ENCODE data around the gene ATAD1. TPM values are rescaled to one million over a fixed set of nuclear protein-coding genes. Genes with fewer than 3 reads are reported as not detected.
"Not testable (repeated sequence)": the region's sequence is repeated elsewhere in the genome, so short reads cannot be mapped to it uniquely, and the experiment has no call there.

The ATAD1 gene
- total RNA-seq, 1 donor from 2014 or later = 45.9 TPM

DNA sequence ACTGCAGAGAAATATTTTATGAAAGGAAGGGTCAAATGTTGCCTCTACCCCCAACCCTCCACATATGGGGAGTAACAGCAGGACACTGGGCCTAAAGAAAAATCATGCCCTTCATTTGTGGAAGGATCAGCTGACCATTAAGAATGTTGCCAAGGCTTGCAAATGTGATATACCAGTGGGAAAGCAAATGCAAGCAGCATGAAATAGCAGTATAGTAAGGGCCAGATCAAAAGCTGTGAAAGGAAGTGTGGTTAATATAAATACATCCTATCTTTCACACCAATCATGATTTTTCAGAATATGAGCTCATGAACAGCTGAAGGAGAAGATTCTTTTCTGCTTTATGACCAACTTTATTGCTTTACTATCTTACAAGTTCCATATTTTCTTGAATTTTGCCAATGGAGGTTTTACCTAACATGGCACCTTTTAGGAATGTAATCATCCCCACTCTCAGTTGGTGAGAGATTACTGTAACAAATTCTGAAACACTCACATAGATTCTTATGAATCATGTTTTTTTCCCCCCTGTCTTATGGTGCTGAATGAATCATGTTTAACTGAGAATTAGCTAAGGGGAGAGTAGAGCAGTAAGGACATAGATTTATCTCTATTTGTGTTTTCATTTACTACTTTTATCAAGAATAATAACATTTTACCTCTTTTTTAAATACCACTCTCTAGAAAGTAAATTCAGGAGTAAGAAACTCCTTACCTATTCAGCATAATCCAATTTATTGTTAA, 12.1 kb upstream of the ATAD1 start:
- no peaks in the 10 kb centered on the region for H3K9me3 ChIP-seq
- no peaks in the 10 kb centered on the region for H3K36me3 ChIP-seq
- intact Hi-C loops (cut with DNase I) = no loop called here
- no peak overlapping the region for H3K4me3 ChIP-seq
- no peaks in the 10 kb centered on the region for H3K27me3 ChIP-seq
- TF ChIP-seq, protein P1, sequence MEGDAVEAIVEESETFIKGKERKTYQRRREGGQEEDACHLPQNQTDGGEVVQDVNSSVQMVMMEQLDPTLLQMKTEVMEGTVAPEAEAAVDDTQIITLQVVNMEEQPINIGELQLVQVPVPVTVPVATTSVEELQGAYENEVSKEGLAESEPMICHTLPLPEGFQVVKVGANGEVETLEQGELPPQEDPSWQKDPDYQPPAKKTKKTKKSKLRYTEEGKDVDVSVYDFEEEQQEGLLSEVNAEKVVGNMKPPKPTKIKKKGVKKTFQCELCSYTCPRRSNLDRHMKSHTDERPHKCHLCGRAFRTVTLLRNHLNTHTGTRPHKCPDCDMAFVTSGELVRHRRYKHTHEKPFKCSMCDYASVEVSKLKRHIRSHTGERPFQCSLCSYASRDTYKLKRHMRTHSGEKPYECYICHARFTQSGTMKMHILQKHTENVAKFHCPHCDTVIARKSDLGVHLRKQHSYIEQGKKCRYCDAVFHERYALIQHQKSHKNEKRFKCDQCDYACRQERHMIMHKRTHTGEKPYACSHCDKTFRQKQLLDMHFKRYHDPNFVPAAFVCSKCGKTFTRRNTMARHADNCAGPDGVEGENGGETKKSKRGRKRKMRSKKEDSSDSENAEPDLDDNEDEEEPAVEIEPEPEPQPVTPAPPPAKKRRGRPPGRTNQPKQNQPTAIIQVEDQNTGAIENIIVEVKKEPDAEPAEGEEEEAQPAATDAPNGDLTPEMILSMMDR (IDR thresholded peaks at IDR 0.05) = no peak
- DNase-seq (no peak), ATAC-seq (no peak)
- H3K27ac ChIP-seq = no peak overlapping the region
- no peaks in the 10 kb centered on the region for H3K4me1 ChIP-seq

DNA sequence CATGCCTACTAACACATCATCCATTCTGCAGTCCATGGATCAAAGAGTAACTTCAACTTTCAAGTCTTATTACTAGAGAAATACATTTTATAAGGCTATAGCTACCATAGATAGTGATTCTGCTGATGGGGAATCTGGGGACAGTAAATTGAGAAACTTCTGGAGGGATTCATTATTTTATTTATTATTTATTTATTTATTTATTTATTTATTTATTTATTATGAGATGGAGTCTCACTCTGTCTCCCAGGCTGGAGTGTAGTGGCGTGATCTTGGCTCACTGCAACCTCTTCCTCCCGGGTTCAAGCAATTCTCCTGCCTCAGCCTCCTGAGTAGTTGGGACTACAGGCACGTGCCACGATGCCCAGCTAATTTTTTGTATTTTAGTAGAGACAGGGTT, 11.0 kb upstream of the ATAD1 start:
- H3K27ac ChIP-seq; ATAC-seq; H3K4me3 ChIP-seq; H3K27me3 ChIP-seq; H3K4me1 ChIP-seq; DNase-seq; H3K9me3 ChIP-seq; H3K36me3 ChIP-seq; intact Hi-C loops (cut with DNase I): not testable (repeated sequence)

DNA sequence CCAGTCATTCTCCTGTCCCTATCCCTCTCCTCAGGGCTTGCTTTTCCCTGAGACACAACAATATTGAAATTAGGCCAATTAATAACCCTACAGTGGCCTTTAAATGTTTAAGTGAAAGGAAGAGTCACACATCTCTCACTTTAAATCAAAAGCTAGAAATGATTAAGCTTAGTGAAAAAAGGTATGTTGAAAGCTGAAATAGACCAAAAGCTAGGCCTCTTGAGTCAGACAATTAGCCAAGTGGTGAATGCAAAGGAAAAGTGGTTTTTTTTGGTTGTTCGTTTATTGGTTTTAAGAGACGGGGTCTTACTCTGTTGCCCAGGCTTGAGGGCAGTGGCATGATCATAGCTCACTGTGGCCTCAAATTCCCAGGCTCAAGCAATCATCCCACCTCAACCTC, 9.7 kb upstream of the ATAD1 start:
- no peak for ATAC-seq
- Histone ChIP-seq H3K36me3 (no peaks in the 10 kb centered on the region), H3K27me3 (no peaks in the 10 kb centered on the region), H3K4me3 (no peak overlapping the region), H3K4me1 (no peaks in the 10 kb centered on the region), H3K27ac (no peak overlapping the region), H3K9me3 (no peaks in the 10 kb centered on the region)
- TF ChIP-seq, protein P1 (IDR thresholded peaks at IDR 0.05) = no peak
- intact Hi-C loops (cut with DNase I) = no loop called here
- no peak for DNase-seq

GRCh38 chr10:87826653-87827052, 8.6 kb upstream of the ATAD1 start:
- TF ChIP-seq, protein P1 (IDR thresholded peaks at IDR 0.05) = no peak
- Histone ChIP-seq H3K4me3 (no peak overlapping the region), H3K9me3 (no peaks in the 10 kb centered on the region), H3K36me3 (no peaks in the 10 kb centered on the region), H3K27ac (no peak overlapping the region), H3K4me1 (no peaks in the 10 kb centered on the region), H3K27me3 (no peaks in the 10 kb centered on the region)
- no peak for DNase-seq
- no peak for ATAC-seq
- intact Hi-C loops (cut with DNase I) = no loop called here

GRCh38 chr10:87819289-87819585, 1.2 kb upstream of the ATAD1 start:
- H3K36me3 ChIP-seq = no peaks in the 10 kb centered on the region
- ATAC-seq (no peak), DNase-seq (no peak)
- no peak overlapping the region for H3K27ac ChIP-seq
- H3K4me1 ChIP-seq = peaks cover 23% of the 10 kb centered on the region
- no peaks in the 10 kb centered on the region for H3K9me3 ChIP-seq
- TF ChIP-seq, protein P1 (IDR thresholded peaks at IDR 0.05) = no peak
- no peaks in the 10 kb centered on the region for H3K27me3 ChIP-seq
- no peak overlapping the region for H3K4me3 ChIP-seq
- intact Hi-C loops (cut with DNase I) = no loop called here

- ATAC-seq = peak; percentile 55
- no peaks in the 10 kb centered on the region for H3K36me3 ChIP-seq
- DNase-seq = peak; percentile 67
- H3K4me1 ChIP-seq = peaks cover 23% of the 10 kb centered on the region
- no peaks in the 10 kb centered on the region for H3K27me3 ChIP-seq
- intact Hi-C loops (cut with DNase I) = no loop called here
- H3K4me3 ChIP-seq = peak overlapping the region; percentile 72
- no peaks in the 10 kb centered on the region for H3K9me3 ChIP-seq
- TF ChIP-seq, protein P1 (IDR thresholded peaks at IDR 0.05) = no peak
- peak overlapping the region; percentile 86 for H3K27ac ChIP-seq
Measured at GRCh38 chr10:87818505-87819288, 671 bp upstream of the ATAD1 start.
